B cell (primary cell): ENCODE data around the gene EFNB2. TPM values are rescaled to one million over a fixed set of nuclear protein-coding genes. Genes with fewer than 3 reads are reported as not detected.

ENCODE experiments used
- ATAC-seq: fragments of 200-7000 bp; cut with Tn5 transposase; one replicate; pipeline ENCODE4 v1.10.0; 2021; ENCODE audit warnings: low read depth, mild to moderate bottlenecking, moderate number of reproducible peaks, moderate library complexity
- CTCF ChIA-PET: fragments of 350-600 bp; sonication (Branson Sonifier 250); formaldehyde crosslinking; loops from one replicate; lab custom pipeline; 2021; ENCODE audit warnings: antibody characterized with exemption, inconsistent platforms; lab: Charles Lee
- POLR2A ChIA-PET: fragments of 350-600 bp; sonication (Branson Sonifier 250); formaldehyde crosslinking; loops from one replicate; lab custom pipeline; 2021; ENCODE audit warnings: antibody characterized with exemption; lab: Charles Lee
- DNase-seq: peaks from one replicate; pipeline ENCODE4 v3.0.0; 2013
- H2AFZ ChIP-seq: 2 replicates; pipeline ENCODE4 v1.6.1; 2012; ENCODE audit warnings: mild to moderate bottlenecking, low read depth, low read length; ENCODE audit not compliant: insufficient read depth, poor library complexity, severe bottlenecking
- H3K27ac ChIP-seq, 2 donors: 1 replicate in 1 of 2; 2 replicates in 1 of 2; pipeline ENCODE4 v1.5.1; 2012 to 2013; ENCODE audit warnings: low read length in 2 of 2, mild to moderate bottlenecking in 2 of 2, moderate library complexity in 1 of 2
- H3K27me3 ChIP-seq, 4 experiments: fragments of 200-600 bp in 1 of 4; sonication (generic) in 1 of 4; replicated peaks in 1 of 4; 1 replicate in 2 of 4; 2 replicates in 2 of 4; pipeline versions ENCODE4 v1.6.1 to v1.7.0; 2013 to 2016; ENCODE audit warnings: low read length in 3 of 4, mild to moderate bottlenecking in 2 of 4, mixed read lengths in 1 of 4, moderate library complexity in 1 of 4; ENCODE audit not compliant: insufficient read depth in 4 of 4, control insufficient read depth in 3 of 4; ENCODE audit errors: control extremely low read depth in 1 of 4
- H3K36me3 ChIP-seq, 2 experiments: replicated peaks in 1 of 2; 1 replicate in 1 of 2; 2 replicates in 1 of 2; pipeline versions ENCODE4 v1.6.1 to v1.7.1; 2013; ENCODE audit warnings: low read length in 1 of 2; ENCODE audit not compliant: insufficient read depth in 2 of 2, control insufficient read depth in 1 of 2; ENCODE audit errors: control extremely low read depth in 1 of 2, extremely low read depth in 1 of 2
- H3K4me1 ChIP-seq, 2 donors: fragments of 200-600 bp in 1 of 2; sonication (generic) in 1 of 2; 1 replicate in 1 of 2; 2 replicates in 1 of 2; pipeline versions ENCODE4 v1.5.1 to v1.6.1; 2013 to 2017; ENCODE audit warnings: low read length in 2 of 2; ENCODE audit not compliant: control insufficient read depth in 2 of 2, insufficient read depth in 2 of 2
- H3K4me2 ChIP-seq: replicated peaks from 2 replicates; pipeline ENCODE3; 2012; ENCODE audit warnings: mild to moderate bottlenecking, low read depth, low read length; ENCODE audit not compliant: poor library complexity, severe bottlenecking
- H3K4me3 ChIP-seq, 5 experiments: fragments of 200-600 bp in 1 of 5; sonication (generic) in 1 of 5; 1 replicate in 3 of 5; 2 replicates in 2 of 5; pipeline versions ENCODE4 v1.5.1 to v1.7.0; 2011 to 2016; ENCODE audit warnings: low read length in 4 of 5, mild to moderate bottlenecking in 4 of 5, low read depth in 2 of 5, control low read depth in 1 of 5, moderate library complexity in 1 of 5; ENCODE audit not compliant: insufficient read depth in 1 of 5; ENCODE audit errors: control extremely low read depth in 1 of 5, extremely low read depth in 1 of 5
- H3K79me2 ChIP-seq: fragments of 200-600 bp; sonication (generic); one replicate; pipeline ENCODE4 v1.6.0; 2016; ENCODE audit warnings: low read length; ENCODE audit not compliant: control insufficient read depth, insufficient read depth
- H3K9ac ChIP-seq: fragments of 200-600 bp; sonication (generic); 2 replicates; pipeline ENCODE4 v1.6.1; 2017; ENCODE audit warnings: mild to moderate bottlenecking, low read length, moderate library complexity
- H3K9me3 ChIP-seq, 3 donors: one replicate each; pipeline versions ENCODE4 v1.6.1 to v1.7.1; 2013; ENCODE audit warnings: low read length in 2 of 3; ENCODE audit not compliant: control insufficient read depth in 2 of 3, insufficient read depth in 1 of 3; ENCODE audit errors: control extremely low read depth in 1 of 3
- H4K20me1 ChIP-seq: 2 replicates; pipeline ENCODE4 v1.6.0; 2012; ENCODE audit warnings: mild to moderate bottlenecking, low read length; ENCODE audit not compliant: insufficient read depth, control insufficient read depth, poor library complexity, severe bottlenecking
- H3K27ac Mint-ChIP-seq: one replicate; pipeline ENCODE4 v1.8.0; 2021; ENCODE audit warnings: mixed read lengths
- H3K27me3 Mint-ChIP-seq: one replicate; pipeline ENCODE4 v1.8.0; 2021; ENCODE audit warnings: mixed read lengths
- H3K4me1 Mint-ChIP-seq: one replicate; pipeline ENCODE4 v1.8.0; 2021; ENCODE audit warnings: mixed read lengths
- H3K4me3 Mint-ChIP-seq: one replicate; pipeline ENCODE4 v1.8.0; 2021; ENCODE audit warnings: mixed read lengths
- H3K9me3 Mint-ChIP-seq: one replicate; pipeline ENCODE4 v1.8.0; 2022; ENCODE audit warnings: mixed read lengths; ENCODE audit not compliant: insufficient read depth
- EZH2 ChIP-seq: IDR thresholded peaks from 2 replicates; pipeline ENCODE4 v1.6.1; 2012; ENCODE audit warnings: borderline replicate concordance, low read depth, mild to moderate bottlenecking, moderate library complexity, low read length; ENCODE audit not compliant: insufficient read depth, poor library complexity, severe bottlenecking
- WGBS: methylation state at CpG from one replicate; pipeline ENCODE4 v1.1.5; 2013; ENCODE audit warnings: missing lambda C conversion rate; ENCODE audit not compliant: insufficient coverage; 5-methylcytosine and 5-hydroxymethylcytosine counted together
- intact Hi-C: fragments of 100-400 bp; cut with micrococcal nuclease; formaldehyde crosslinking; loops from one replicate; pipeline ENCODE4 v1.10.0; 2022
- polyA plus RNA-seq: library from polyadenylated mRNA; depleted of rRNA; stranded (reverse); fragments of >200 nt; gene quantifications from 2 replicates; pipeline ENCODE4 v1.2.3, GENCODE V29; 2012
- total RNA-seq, 2 donors: library from RNA; stranded (reverse); fragments of 120-200 nt in 1 of 2; gene quantifications; 1 replicate in 1 of 2; 2 replicates in 1 of 2; pipeline versions ENCODE4 v1.2.3 to v1.2.4, GENCODE V29; 2013 to 2022
- TF ChIP-seq, protein P1 (sequence below): fragments of 200-600 bp; IDR thresholded peaks from one replicate; pipeline ENCODE4 v1.8.0; 2022; ENCODE audit warnings: antibody characterized with exemption, mild to moderate bottlenecking

Gene EFNB2
- total and polyA plus RNA-seq, 2 donors (not counting 1 experiment from before 2014, with no cell fraction given) = 0.04 to 1.2 TPM

DNA sequence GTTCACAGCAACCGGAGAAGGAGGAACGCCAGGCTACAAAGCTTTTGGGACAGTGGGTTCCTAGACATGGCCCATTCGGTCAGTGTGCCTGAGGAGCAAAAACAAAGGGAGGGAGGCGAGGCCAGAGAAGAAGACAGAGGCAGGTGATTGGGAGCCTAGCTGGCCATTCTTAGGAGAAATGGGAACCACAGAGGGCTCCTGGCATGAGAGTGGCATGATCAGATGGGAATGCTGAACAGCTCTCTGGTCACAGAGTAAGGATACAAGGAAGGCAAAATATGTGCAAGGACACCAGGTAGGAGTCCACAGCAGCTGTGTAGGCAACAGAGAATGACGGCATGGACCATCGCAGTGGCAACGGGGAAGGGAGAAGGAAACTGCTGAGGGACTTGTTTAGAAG lies 82.4 kb downstream of the EFNB2 start:
- H3K27me3 ChIP-seq = no peaks in the 10 kb centered on the region
- H3K36me3 ChIP-seq = no peaks in the 10 kb centered on the region
- intact Hi-C loops = no loop called here
- no peak overlapping the region for H3K4me2 ChIP-seq
- H3K9me3 ChIP-seq = no peaks in the 10 kb centered on the region
- no peak overlapping the region for H3K4me3 Mint-ChIP-seq
- ChIA-PET CTCF (no interaction called here), POLR2A (no interaction called here)
- ATAC-seq (no peak), DNase-seq (no peak)
- H3K4me3 ChIP-seq = no peak overlapping the region
- WGBS = 85% methylated on average over 7 of the region's 7 CpGs
- peaks cover 15% of the 10 kb centered on the region for H3K27me3 Mint-ChIP-seq
- H3K27ac ChIP-seq = no peak overlapping the region
- no peaks in the 10 kb centered on the region for H3K4me1 ChIP-seq
- no peak overlapping the region for H3K27ac Mint-ChIP-seq
- H4K20me1 ChIP-seq = no peaks in the 10 kb centered on the region
- H3K4me1 Mint-ChIP-seq = no peaks in the 10 kb centered on the region
- TF ChIP-seq, protein P1, sequence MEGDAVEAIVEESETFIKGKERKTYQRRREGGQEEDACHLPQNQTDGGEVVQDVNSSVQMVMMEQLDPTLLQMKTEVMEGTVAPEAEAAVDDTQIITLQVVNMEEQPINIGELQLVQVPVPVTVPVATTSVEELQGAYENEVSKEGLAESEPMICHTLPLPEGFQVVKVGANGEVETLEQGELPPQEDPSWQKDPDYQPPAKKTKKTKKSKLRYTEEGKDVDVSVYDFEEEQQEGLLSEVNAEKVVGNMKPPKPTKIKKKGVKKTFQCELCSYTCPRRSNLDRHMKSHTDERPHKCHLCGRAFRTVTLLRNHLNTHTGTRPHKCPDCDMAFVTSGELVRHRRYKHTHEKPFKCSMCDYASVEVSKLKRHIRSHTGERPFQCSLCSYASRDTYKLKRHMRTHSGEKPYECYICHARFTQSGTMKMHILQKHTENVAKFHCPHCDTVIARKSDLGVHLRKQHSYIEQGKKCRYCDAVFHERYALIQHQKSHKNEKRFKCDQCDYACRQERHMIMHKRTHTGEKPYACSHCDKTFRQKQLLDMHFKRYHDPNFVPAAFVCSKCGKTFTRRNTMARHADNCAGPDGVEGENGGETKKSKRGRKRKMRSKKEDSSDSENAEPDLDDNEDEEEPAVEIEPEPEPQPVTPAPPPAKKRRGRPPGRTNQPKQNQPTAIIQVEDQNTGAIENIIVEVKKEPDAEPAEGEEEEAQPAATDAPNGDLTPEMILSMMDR = no peak
- no peak for TF ChIP-seq EZH2
- no peaks in the 10 kb centered on the region for H3K9me3 Mint-ChIP-seq
- no peaks in the 10 kb centered on the region for H3K79me2 ChIP-seq
- H3K9ac ChIP-seq = no peak overlapping the region
- no peak overlapping the region for H2AFZ ChIP-seq

DNA sequence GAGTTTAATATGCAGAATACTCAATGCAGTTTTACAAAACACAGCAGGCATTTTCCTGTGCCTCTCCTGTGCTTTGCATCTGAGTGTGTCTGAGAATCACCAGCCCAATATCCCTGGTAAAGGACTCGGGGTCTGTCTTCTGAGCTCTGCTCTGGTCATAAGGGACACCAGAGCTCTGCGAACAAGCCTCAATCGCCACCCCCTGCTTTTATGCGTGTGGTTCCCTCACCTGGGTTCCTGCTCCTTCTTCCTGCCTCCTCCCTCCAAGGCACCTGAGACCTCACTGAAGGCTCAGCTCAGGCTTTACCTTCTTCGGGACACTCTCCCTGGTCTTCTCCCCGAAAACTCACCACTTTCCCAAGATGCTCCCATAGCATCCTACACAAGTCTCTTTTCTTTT lies 84.5 kb downstream of the EFNB2 start:
- H3K9me3 Mint-ChIP-seq = no peaks in the 10 kb centered on the region
- ChIA-PET CTCF (no interaction called here), POLR2A (no interaction called here)
- intact Hi-C loops = no loop called here
- H3K4me1 ChIP-seq = no peaks in the 10 kb centered on the region
- H3K27ac ChIP-seq = no peak overlapping the region
- no peak overlapping the region for H3K27ac Mint-ChIP-seq
- H3K4me1 Mint-ChIP-seq = no peaks in the 10 kb centered on the region
- H3K27me3 Mint-ChIP-seq = peaks cover 25% of the 10 kb centered on the region
- no peaks in the 10 kb centered on the region for H3K79me2 ChIP-seq
- no peak overlapping the region for H3K4me3 ChIP-seq
- ATAC-seq (no peak), DNase-seq (no peak)
- no peaks in the 10 kb centered on the region for H3K27me3 ChIP-seq
- TF ChIP-seq EZH2 = no peak
- TF ChIP-seq, protein P1 = no peak
- no peaks in the 10 kb centered on the region for H3K9me3 ChIP-seq
- no peaks in the 10 kb centered on the region for H4K20me1 ChIP-seq
- H3K9ac ChIP-seq = no peak overlapping the region
- H3K4me3 Mint-ChIP-seq = no peak overlapping the region
- H3K36me3 ChIP-seq = no peaks in the 10 kb centered on the region
- H2AFZ ChIP-seq = no peak overlapping the region
- H3K4me2 ChIP-seq = no peak overlapping the region
- WGBS = 98% methylated on average over 6 of the region's 6 CpGs
